Colonic mucosa (tissue), 4 donors: ENCODE measurements around the gene SEPTIN2. TPM values are rescaled to one million over a fixed set of nuclear protein-coding genes. Genes with fewer than 3 reads are reported as not detected.

ENCODE experiments used
- DNase-seq: peaks from one replicate; pipeline ENCODE4 v3.0.0-alpha.2; 2020
- H3K27ac ChIP-seq: fragments of 200-600 bp; one replicate; pipeline ENCODE4 v1.8.0; 2021
- H3K27me3 ChIP-seq: fragments of 200-600 bp; one replicate; pipeline ENCODE4 v1.8.0; 2021
- H3K36me3 ChIP-seq: fragments of 200-600 bp; one replicate; pipeline ENCODE4 v1.8.0; 2021
- H3K4me1 ChIP-seq: fragments of 200-600 bp; one replicate; pipeline ENCODE4 v1.8.0; 2021; ENCODE audit warnings: mild to moderate bottlenecking
- H3K4me3 ChIP-seq: fragments of 200-600 bp; one replicate; pipeline ENCODE4 v1.8.0; 2021
- H3K9ac ChIP-seq, 2 donors: one replicate each; pipeline ENCODE4 v1.7.0; 2013; ENCODE audit warnings: control low read depth in 2 of 2, low read depth in 2 of 2, low read length in 2 of 2
- H3K9me3 ChIP-seq: fragments of 200-600 bp; one replicate; pipeline ENCODE4 v1.8.0; 2021
- intact Hi-C: fragments of 100-400 bp; cut with DNase I; formaldehyde crosslinking; loops from one replicate; pipeline ENCODE4 v1.14.1; 2022
- total RNA-seq, 2 donors: library from RNA; stranded (reverse); fragmentation: NEBNext Ultra II Directional in 1 of 2; extraction: Animal tissue kit (Norgen Biotek cat#: 25700) in 1 of 2; gene quantifications; one replicate each; pipeline ENCODE4 v1.2.1, GENCODE V29; 2021
- TF ChIP-seq, protein P1 (sequence below): fragments of 200-600 bp; IDR thresholded peaks from one replicate; pipeline ENCODE4 v1.8.0; 2022; ENCODE audit warnings: antibody characterized with exemption, mild to moderate bottlenecking
- donor health status: healthy.
- donor health status: DM: no; HTN: no; CAD: no.
- donor health status: DM: no; HTN: no; CAD: no.

SEPTIN2 gene
- total RNA-seq, 2 donors from 2014 or later: 196 to 244 TPM

DNA sequence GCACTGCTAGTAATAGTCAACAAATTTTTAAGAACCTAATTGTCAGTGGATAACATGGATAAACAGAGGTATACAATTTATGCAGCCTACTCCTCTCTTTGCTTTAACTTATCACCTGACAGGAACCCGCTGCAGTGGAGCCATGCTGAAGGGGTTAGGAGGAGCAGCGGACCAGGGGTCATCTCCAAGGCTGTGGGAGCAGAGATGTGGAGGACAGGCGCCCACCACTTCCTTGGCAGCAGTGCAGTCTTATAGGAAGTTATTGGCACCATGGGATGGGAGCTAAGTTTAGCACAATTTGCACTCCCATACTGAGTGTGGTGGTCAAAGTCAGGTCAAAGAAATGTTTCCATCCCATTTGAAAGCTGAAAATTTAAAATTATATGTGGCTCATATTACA, 35.9 kb upstream of the SEPTIN2 start:
- H3K27me3 ChIP-seq: no peaks in the 10 kb centered on the region
- H3K4me1 ChIP-seq: no peaks in the 10 kb centered on the region
- no peak overlapping the region for H3K9ac ChIP-seq
- intact Hi-C loops: no loop called here
- H3K36me3 ChIP-seq: no peaks in the 10 kb centered on the region
- no peaks in the 10 kb centered on the region for H3K9me3 ChIP-seq
- DNase-seq: no peak
- no peak overlapping the region for H3K4me3 ChIP-seq
- TF ChIP-seq, protein P1, sequence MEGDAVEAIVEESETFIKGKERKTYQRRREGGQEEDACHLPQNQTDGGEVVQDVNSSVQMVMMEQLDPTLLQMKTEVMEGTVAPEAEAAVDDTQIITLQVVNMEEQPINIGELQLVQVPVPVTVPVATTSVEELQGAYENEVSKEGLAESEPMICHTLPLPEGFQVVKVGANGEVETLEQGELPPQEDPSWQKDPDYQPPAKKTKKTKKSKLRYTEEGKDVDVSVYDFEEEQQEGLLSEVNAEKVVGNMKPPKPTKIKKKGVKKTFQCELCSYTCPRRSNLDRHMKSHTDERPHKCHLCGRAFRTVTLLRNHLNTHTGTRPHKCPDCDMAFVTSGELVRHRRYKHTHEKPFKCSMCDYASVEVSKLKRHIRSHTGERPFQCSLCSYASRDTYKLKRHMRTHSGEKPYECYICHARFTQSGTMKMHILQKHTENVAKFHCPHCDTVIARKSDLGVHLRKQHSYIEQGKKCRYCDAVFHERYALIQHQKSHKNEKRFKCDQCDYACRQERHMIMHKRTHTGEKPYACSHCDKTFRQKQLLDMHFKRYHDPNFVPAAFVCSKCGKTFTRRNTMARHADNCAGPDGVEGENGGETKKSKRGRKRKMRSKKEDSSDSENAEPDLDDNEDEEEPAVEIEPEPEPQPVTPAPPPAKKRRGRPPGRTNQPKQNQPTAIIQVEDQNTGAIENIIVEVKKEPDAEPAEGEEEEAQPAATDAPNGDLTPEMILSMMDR: no peak
- no peak overlapping the region for H3K27ac ChIP-seq

DNA sequence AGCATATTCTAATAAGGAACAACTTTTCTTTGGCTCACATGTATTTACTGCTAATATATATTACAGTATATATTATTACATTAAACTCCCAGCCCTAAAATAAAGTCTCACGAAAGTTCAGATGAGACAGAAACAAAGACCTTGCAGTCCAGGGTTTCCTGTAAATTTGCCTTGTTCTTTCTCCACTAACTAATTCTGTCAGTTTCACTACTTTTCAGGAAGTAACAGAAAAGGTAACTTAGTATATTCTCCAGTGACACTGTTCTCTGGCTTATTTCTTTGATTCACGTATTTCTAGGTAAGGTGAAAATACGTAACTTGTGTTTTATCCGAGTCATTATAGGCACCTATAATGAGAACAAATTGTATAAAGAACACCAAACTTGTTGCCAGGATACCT, 35.4 kb upstream of the SEPTIN2 start:
- Histone ChIP-seq H3K27me3 (no peaks in the 10 kb centered on the region), H3K9me3 (no peaks in the 10 kb centered on the region), H3K4me1 (no peaks in the 10 kb centered on the region), H3K36me3 (no peaks in the 10 kb centered on the region), H3K4me3 (no peak overlapping the region), H3K27ac (no peak overlapping the region), H3K9ac (no peak overlapping the region)
- TF ChIP-seq, protein P1: no peak
- intact Hi-C loops: no loop called here
- DNase-seq: no peak

DNA sequence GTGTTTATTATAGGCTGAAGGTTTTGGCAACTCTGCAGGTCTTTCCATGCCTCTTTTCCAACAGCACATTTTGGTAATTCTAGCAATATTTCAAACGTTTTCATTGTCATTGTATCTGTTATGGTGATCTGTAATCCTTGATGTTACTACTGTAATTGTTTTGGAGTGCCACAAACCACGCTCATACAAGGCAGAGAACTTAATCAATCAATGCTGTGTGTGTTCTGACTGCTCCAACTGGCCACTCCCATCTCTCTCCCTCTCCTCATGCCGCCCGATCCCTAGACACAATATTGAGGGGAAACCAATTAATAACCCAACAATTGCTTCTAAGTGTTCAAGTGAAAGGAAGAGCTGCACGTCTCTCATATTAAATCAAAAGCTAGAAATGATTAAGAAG, 33.2 kb upstream of the SEPTIN2 start:
- TF ChIP-seq, protein P1: no peak
- no peak overlapping the region for H3K27ac ChIP-seq

DNA sequence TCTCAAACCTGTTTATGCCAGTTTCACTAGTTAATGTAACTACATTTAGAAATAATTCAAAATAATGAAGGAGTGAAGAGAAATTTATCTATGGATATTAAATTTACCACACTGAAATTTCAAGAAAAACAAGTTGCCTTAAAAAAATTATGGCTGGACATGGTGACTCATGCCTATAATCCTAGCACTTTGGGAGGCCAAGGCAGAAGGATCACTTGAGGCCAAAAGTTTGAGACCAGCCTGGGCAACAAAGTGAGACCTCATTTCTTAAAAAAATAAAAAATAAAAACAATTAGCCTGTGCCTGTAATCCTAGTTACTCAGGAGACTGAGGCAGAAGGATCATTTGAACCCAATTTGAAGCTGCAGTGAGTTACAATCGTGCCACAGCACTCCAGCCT, 30.1 kb upstream of the SEPTIN2 start:
- DNase-seq: no peak
- Histone ChIP-seq H3K9me3 (no peaks in the 10 kb centered on the region), H3K4me3 (no peak overlapping the region), H3K27ac (no peak overlapping the region), H3K4me1 (no peaks in the 10 kb centered on the region), H3K36me3 (no peaks in the 10 kb centered on the region), H3K27me3 (no peaks in the 10 kb centered on the region), H3K9ac (no peak overlapping the region)
- intact Hi-C loops: no loop called here
- TF ChIP-seq, protein P1: no peak

More for the DNA sequence above, 33.2 kb upstream of the SEPTIN2 start:
- no peaks in the 10 kb centered on the region for H3K27me3 ChIP-seq
- no peaks in the 10 kb centered on the region for H3K36me3 ChIP-seq
- H3K4me1 ChIP-seq: no peaks in the 10 kb centered on the region
- no peaks in the 10 kb centered on the region for H3K9me3 ChIP-seq
- no peak for DNase-seq
- no peak overlapping the region for H3K4me3 ChIP-seq
- intact Hi-C loops: no loop called here
- no peak overlapping the region for H3K9ac ChIP-seq

DNA sequence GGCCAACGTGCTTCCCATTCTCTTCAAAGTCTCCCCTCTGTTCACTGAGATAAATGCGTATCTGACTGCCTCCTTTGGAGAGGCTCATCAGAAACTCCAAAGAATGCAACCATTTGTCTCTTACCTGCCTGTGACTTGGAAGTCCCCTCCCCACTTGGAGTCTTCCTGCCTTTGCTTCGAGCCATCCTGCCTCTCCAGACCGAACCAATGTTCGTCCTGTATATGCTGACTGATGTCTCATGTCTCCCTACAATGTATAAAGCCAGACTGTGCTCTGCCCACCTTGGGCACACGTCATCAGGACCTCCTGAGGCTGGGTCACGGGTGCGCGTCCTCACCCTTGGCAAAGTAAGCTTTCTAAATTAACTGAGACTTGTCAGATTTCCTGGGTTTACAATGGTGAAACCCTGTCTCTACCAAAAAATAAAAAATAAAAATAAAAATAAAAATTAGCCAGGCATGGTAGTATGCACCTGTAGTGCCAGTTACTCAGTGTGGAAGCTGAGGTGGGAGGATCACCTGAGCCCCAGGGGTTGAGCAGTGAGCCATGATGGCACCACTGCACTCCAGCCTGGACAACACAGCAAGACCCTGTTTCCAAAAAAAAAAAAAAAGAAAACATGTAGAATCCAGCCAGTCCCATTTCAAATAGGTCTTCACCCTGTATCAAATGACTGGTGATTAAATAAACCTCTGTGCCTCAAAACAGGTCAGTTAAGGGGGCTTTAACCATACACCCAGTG, 29.2 kb upstream of the SEPTIN2 start:
- no peak for DNase-seq
- Histone ChIP-seq H3K27me3 (no peaks in the 10 kb centered on the region), H3K9ac (no peak overlapping the region), H3K4me3 (no peak overlapping the region), H3K4me1 (no peaks in the 10 kb centered on the region), H3K9me3 (no peaks in the 10 kb centered on the region), H3K36me3 (no peaks in the 10 kb centered on the region), H3K27ac (no peak overlapping the region)
- intact Hi-C loops: no loop called here
- TF ChIP-seq, protein P1: no peak
